ENCODE results near the gene LRRC8C.

GRCh38 chr1:89732643-89733222 lies 99.8 kb downstream of the LRRC8C start:
- TF ChIP-seq, protein P1, sequence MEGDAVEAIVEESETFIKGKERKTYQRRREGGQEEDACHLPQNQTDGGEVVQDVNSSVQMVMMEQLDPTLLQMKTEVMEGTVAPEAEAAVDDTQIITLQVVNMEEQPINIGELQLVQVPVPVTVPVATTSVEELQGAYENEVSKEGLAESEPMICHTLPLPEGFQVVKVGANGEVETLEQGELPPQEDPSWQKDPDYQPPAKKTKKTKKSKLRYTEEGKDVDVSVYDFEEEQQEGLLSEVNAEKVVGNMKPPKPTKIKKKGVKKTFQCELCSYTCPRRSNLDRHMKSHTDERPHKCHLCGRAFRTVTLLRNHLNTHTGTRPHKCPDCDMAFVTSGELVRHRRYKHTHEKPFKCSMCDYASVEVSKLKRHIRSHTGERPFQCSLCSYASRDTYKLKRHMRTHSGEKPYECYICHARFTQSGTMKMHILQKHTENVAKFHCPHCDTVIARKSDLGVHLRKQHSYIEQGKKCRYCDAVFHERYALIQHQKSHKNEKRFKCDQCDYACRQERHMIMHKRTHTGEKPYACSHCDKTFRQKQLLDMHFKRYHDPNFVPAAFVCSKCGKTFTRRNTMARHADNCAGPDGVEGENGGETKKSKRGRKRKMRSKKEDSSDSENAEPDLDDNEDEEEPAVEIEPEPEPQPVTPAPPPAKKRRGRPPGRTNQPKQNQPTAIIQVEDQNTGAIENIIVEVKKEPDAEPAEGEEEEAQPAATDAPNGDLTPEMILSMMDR (IDR thresholded peaks at IDR 0.05; ENCODE audit: low read depth, low read length, missing input control) = no peak
- no peak for TF ChIP-seq GABPA (IDR thresholded peaks at IDR 0.05 in 1 of 2, conservative IDR thresholded peaks at IDR 0.05 in 1 of 2)
- TF ChIP-seq TAF1 (conservative IDR thresholded peaks at IDR 0.05) = no peak
- no peak for TF ChIP-seq RAD21 (IDR thresholded peaks at IDR 0.05)
- TF ChIP-seq HNF4G (IDR thresholded peaks at IDR 0.05) = no peak
- TF ChIP-seq JUND (IDR thresholded peaks at IDR 0.05) = no peak
- TF ChIP-seq ATF3 (IDR thresholded peaks at IDR 0.05) = no peak
- no peak for TF ChIP-seq MAX (IDR thresholded peaks at IDR 0.05)
- no peak for TF ChIP-seq EGR1 (IDR thresholded peaks at IDR 0.05; ENCODE audit: low read depth in 2 of 2)
- TF ChIP-seq, protein P2, sequence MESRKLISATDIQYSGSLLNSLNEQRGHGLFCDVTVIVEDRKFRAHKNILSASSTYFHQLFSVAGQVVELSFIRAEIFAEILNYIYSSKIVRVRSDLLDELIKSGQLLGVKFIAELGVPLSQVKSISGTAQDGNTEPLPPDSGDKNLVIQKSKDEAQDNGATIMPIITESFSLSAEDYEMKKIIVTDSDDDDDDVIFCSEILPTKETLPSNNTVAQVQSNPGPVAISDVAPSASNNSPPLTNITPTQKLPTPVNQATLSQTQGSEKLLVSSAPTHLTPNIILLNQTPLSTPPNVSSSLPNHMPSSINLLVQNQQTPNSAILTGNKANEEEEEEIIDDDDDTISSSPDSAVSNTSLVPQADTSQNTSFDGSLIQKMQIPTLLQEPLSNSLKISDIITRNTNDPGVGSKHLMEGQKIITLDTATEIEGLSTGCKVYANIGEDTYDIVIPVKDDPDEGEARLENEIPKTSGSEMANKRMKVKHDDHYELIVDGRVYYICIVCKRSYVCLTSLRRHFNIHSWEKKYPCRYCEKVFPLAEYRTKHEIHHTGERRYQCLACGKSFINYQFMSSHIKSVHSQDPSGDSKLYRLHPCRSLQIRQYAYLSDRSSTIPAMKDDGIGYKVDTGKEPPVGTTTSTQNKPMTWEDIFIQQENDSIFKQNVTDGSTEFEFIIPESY (IDR thresholded peaks at IDR 0.05) = no peak
- TF ChIP-seq YY1 (IDR thresholded peaks at IDR 0.05) = no peak
- TF ChIP-seq HNF4A (conservative IDR thresholded peaks at IDR 0.05) = no peak
- no peak for TF ChIP-seq SP1 (IDR thresholded peaks at IDR 0.05)

Data from liver (tissue), 3 donors.